GM18867 (cell line): ENCODE measurements around the gene PDLIM3.
"Not testable (repeated sequence)": the region's sequence is repeated elsewhere in the genome, so short reads cannot be mapped to it uniquely, and the experiment has no call there.

Experiments
- ATAC-seq: cut with Tn5 transposase; IDR thresholded peaks from one replicate; pipeline ENCODE4 v1.9.1; 2021; ENCODE audit warnings: mild to moderate bottlenecking, moderate library complexity; ENCODE audit not compliant: unreplicated experiment

PDLIM3 gene

DNA sequence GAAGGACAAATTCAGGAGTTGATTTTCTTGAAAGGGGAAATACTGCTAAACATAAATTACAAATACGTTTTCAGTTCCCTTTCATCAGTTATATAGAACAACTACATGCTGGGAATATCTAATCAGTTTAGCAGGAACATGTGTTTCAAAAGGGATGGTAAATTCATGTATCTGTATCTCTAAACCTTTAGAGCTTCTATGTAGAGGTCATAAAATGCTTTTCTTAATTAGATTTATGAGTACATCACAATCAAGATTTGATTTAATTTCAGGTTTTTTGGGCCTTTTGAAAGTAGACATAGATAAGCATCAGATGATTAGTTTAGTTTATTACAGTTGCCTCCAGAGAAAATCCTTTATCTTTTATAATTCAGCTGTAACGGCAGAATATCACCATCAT, 12.9 kb downstream of the PDLIM3 start:
- no peak for ATAC-seq

DNA sequence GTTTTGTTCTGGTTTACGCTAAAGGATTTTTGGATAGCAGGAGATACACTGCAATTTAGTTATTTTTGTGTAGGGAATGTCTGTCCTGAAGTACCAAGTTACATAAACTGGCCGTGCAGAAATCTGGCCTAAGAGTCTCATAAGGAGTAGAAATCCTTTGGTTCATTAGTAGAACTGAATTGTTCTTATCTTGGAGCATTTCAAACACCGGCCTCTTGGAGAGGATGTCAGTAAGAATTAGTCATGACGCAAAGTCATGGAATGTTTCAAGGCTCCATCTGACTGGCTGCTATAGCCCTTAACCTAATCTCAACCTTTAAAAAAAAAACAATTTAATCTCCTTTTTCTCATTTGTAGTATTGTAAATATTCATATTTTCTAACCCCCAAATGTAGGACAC, 15.2 kb downstream of the PDLIM3 start:
- ATAC-seq, result no peak

DNA sequence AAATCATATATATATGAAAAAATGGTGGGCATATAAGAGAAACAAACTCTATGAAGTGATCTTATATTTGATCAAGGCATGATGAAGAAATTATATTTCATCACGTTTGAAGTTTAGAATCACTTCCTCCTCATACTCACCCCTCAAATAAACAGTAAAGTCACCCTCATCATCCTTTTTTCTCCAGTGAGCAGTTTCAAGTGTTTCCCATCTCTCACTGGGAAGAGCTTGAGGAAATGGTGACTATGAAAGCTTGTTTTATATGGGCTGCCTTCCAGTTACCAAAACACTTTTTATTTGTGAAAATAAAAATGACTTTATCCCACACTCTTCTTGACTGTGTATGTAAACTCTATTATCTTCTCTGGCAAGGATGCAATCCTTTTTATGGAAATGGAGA, 16.8 kb downstream of the PDLIM3 start:
- no peak for ATAC-seq

DNA sequence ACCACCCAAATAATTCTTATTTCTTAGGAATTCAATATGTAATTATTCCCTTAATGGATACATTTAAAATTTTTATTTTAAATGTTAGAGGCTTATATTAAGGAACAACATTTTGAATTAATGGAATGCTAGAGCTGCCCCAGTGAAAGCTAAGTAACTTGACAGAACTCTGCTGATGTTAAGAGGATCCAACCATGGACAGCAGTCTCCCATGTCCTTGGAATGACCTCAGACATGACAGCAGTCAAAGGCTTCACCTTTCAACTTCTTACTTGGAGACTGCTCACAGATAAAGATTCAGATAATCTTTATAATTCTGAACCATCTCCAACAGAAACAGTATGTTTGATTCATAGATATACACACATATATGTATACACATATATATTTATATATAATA, 17.2 kb downstream of the PDLIM3 start:
- ATAC-seq, result no peak

DNA sequence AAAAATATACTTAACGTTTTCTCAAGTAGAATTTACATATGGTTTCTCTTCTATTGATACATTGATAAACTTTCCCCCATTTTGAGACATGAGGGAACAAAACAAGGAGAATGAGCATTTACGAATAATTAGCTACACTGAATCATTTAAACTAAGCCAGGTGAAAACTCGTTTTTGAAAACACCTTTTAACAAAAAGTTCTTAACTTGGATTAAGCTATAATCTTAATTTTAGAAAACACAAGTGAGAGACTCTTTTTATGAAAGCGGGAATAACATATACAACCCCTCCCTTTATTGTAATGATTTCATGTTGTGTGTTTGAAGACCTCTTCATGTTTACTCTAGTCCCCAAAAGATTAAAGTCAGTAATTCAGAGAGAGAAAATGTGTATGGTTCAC, 20.1 kb downstream of the PDLIM3 start:
- ATAC-seq, result no peak

DNA sequence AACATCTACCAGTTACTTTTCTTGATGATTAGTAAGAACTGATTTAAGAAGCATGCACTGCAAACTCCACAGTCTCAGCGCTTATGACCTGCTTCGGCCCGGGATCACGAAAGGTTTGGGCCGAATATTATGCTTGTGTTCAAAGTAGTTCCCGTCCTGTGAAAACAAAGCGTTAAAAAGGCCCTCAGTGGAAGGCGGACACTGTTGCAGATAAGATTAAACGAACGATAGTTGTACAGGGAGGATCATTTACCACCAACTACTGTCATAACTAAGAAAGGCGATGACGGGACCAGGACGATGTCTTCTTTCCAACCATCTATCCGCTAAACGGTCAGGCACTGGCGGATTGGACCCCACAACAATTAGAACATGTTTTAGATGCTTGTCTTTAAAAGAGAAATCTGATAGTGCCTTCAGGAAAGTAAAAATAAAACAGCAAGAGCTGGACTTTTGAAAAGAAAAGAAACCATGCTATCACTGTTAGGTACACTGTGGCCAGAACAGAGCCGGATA, 21.1 kb downstream of the PDLIM3 start:
- no peak for ATAC-seq

DNA sequence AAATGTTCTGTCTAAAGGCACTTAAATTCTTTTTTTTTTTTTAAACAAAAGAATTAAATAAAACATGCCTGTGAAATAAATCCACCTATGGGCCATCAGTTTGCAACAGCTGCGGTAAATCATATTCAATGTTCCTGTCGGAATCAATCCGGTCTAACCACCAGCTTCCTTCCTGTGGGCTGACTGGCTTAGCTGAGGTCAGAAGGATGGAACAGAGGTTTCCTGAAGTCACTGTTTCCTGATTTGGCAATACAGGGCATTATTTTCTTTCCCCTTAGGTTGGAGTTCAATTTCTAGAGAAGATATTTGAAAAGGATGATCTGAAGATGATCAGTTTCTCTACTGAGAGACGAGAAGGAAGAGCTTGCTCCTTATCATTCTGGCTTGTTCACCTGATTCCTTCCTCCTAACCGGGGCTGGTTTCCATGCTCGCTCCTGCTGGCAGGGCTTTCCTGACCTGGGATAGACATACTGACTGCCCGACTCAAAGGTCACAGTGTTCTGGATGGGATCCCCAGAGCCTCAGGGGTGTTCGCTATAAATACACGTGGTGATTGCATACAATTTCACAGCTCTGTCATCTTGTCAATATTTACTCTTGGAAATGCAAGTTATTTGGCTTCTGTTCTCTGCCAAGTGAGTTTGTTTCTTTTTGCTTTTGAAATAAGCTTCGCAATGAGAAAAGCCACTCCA, 21.7 kb downstream of the PDLIM3 start:
- no peak for ATAC-seq

DNA sequence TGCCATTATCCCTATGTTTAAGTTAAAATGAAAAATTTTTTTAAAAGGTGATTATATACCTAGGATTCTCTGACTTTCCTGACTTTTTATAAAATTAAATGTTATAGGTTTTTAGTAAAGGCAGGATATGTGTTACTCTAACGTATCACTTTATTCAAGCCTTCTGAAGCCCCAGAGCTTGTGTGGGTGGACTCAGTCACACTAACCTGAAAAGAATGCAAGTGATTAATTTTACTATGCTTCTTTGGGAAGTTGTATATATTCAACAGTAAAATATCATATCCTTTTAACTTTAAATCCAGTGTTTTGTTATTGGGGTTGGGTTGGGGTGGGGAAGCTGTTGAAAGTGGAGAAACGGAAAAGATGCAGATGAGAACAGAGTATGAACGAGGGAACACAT, 22.8 kb downstream of the PDLIM3 start:
- ATAC-seq, result no peak

DNA sequence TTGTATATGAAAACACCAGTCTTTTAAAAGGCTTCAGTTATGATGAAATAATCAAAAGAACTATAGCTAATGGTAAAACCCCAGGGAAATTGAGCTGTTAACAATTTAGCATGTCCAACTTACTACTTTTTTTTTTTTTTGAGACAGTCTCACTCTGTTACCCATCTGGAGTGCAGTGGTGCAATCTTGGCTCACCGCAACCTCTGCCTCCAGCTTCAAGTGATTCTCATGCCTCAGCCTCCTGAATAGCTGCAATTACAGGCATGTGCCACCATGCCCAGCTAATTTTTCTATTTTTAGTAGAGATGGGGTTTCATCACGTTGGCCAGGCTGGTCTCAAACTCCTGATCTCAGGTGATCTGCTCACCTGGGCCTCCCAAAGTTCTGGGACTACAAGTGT, 24.1 kb downstream of the PDLIM3 start:
- ATAC-seq, result not testable (repeated sequence)

DNA sequence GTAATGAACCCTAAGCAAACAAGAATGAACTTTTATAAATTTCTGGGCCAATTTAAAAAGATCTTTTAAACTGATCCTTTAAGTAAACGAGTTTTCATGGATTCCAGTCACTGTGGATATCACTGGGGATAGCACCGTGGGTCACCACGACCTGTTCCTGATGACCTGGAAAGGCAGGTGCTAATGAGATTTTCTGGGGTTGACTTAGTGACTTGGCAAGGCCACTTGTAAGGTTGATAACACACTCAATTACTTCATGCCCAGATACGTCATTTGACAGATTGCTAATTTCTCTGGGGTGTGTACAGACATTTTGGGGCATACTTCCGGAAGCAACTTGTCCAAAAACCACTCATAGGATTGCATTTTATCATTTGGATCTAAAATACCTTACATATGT, 24.5 kb downstream of the PDLIM3 start:
- ATAC-seq, result no peak

DNA sequence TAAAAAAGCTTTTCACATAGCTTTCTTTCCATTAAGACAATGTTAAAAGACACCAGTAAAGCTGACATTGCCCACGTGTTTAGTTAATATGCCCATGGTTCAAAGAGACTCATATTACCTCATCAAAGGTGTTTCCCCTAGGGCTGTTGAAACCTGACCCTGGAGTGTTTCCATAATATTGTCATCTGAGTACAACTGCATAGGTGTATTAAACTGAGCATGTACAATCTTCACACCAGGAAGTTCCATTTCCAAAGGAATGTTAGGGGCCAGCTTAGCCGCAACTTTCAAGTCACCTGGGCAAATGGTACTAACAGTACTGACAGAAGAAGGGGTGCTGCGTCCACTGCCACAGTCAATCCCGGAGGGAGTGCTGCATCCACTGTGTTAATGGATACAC, 27.1 kb downstream of the PDLIM3 start:
- ATAC-seq, result no peak

DNA sequence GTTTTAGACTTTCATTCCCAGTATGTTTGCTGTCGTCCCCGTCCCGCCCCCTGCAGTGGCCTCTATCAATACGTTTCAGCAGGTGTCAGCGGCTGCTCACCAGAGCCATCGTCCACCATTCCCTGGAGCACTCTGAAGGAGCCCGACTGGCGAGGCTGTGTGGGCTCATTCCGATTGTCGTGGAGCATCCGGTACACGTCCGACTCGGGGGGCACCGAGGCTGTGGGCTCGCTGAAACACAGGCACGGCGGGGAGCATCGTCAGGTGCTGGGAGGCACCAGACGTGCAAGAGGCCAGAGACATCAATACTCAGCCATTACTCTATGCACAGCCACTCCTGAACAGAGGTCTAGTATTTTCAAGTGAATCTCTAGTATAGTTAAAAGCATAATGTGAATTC, 28.9 kb downstream of the PDLIM3 start:
- ATAC-seq, result no peak

DNA sequence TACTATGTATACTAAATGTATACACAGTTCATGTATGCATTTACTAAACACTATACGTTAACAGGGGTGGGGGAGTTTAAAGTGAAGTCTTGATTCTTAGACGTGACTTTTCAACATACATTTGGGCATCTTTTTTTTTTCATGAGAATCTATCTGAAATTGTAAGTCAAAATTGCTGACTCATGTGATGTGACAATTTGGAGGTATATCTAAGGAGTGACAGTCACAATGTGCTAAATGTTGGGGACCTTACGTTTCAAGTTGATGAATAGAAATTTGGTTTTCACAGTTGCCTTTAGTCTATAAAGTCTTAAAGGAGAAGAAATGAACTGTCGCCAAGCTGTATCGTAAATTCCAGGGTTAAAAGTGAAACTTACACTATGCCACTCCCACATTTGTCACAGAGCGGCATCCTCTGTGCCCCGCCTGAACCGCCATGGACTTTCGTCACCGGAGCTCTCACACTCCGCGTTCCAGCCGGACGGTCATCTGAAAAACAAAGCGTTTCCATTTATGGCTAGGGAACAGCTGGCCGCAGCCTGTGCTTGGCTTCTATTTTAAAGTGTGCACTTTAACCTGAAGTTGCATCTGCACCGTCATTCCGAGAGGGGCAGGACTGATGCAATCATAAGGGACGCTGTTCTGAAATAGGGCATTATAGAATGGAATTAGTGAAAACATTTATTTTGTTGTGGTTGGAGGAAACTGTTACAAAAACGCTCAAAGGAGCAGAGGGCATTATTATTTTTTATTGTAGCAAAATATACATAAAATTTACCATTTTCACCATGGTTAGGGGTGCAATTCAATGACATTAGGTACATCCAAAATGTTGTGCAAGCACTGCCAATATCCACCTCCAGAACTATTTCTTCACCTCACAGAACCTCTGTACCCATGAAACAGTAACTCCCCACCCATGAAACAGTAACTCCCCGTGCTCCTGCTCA, 30.9 kb downstream of the PDLIM3 start:
- peak; percentile 90 for ATAC-seq

DNA sequence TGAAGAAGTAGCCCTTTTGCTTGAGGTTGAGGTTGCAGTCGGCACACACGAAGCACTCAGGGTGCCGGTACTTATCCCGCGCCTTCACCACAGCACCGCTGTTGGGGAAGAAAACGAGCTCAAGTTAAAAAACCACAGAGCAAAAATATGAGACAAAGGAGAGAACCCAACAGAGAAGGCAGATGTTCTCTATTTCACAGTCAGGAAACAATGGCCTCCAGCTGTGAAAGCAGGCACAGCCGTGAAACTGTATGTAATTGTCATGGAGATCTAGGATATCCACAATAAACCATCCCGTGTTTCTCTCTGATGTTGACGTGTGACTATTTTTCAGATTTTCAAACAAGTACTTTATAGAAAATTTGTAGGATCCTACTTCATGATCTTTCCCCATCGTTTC, 32.9 kb downstream of the PDLIM3 start:
- ATAC-seq, result no peak

DNA sequence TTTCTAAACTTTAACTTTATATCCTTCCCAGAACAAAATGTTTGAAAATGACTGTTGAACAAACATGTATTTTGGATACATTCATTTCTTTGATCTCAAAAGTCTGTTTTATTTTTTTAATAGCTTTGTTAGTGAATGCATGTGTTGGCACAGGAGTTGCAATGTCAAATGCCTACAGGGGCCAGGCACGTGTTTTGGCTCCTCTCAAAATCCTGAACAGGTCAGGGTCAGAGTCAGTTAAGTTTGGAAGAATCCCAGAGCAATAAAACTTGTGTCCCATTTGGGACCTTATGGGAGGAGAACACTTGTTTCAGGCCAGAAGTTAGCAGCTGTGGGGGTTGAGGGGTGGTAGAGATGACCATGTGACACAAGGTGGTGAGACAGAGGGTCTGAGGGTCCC, 34.7 kb downstream of the PDLIM3 start:
- ATAC-seq, result no peak

DNA sequence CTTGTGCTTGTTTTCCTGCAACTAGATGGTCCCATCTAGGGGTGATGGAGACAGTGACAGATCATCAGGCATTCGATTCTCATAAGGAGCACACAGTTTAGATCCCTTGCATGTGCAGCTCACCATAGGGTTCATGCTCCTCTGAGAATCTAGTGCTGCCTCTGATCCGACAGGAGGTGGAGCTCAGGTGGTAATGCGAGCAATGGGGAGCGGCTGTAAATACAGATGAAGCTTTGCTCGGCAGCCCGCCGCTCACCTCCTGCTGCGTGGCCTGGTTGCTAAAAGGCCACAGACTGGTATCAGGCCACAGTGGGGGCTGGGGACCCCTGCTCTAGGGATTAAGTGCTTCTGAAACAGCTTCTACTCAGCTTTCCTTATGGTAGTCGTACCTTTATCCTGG, 35.3 kb downstream of the PDLIM3 start:
- no peak for ATAC-seq

DNA sequence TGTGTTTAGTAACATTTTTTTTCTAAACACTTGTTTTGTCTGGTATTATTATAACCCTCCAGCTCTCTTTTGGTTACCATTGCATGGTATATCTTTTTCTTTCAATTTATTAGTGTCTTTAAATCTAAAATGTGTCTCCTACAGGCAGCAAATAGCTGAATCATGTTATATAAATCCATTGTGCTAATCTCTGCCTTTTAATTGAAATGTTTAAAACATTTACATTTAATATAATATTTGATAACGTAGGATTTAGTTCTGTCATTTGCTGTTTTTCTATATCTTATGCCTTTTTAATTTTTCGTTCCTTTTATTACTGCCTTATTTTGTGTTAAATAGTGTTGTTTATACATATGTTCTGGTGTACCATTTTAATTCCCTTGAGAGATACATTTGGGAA, 46.7 kb downstream of the PDLIM3 start:
- ATAC-seq, result no peak

DNA sequence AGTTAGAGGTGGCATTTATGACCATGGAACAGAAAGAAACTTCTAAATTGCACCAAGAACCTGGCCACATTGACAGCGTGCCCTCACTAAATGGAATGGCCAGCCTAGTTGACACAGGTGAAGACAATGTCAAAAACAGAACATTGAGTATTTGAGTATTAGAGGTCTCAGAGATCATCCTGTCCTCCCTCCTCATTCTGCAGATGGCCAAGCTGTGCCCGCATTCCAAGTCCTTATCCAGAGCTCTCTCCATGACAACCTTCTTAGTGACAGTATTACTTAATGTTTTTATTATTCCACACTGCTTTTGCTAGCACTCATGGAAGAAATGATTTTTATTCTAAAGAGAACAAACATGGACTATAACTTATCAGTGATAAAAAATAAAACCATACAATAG, 53.9 kb downstream of the PDLIM3 start:
- no peak for ATAC-seq

DNA sequence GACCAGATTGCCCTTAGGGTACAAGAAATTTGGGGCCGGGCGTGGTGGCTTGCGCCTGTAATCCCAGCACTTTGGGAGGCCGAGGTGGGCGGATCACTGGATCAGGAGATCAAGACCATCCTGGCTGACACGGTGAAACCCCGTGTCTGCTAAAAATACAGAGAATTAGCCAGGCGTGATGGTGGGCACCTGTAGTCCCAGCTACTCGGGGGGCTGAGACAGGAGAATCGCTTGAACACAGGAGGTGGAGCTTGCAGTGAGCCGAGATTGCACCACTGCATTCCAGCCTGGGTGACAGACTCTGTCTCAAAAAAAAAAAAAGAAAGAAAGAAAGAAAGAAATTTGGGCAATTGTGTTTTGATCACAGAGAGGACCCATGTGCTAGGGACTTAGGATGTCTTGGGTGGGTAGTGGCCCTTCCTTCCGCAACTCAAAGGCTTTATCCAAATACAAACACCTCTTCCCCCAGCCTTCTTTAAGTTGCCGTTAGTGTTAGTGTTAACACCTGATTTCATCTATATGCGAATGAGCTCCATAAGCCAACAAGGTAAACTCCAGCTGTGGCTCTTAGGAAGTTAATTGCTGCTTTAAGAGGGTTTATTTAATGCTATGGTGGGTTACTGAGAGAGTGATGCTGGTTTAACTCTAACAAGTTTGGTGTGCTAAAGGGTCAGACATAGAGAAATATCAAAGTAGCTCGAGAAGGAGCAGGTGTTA, 55.1 kb downstream of the PDLIM3 start:
- peak; percentile 22 for ATAC-seq

DNA sequence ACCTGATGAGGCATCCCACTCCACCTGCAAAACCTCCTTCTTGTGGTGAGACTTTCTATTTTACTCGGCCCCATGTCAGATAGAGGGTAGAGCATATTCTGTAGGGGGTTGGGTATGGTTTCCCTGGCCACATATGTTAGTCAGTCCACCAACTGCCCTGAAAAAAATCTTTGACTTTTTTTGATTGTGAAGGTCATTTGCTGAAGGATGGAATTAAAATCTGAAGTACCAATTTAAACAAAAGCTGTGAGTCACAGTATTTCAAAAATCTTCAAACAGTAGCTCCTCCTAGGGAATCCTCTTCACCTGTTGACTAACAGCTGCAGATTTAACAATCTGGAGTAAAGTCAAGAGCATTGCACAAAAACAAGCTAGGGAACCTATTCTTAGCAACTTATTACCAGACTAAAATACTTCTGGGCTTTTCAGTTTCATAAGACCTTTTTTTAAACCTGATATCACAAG, 55.8 kb downstream of the PDLIM3 start:
- ATAC-seq, result peak; percentile 93

DNA sequence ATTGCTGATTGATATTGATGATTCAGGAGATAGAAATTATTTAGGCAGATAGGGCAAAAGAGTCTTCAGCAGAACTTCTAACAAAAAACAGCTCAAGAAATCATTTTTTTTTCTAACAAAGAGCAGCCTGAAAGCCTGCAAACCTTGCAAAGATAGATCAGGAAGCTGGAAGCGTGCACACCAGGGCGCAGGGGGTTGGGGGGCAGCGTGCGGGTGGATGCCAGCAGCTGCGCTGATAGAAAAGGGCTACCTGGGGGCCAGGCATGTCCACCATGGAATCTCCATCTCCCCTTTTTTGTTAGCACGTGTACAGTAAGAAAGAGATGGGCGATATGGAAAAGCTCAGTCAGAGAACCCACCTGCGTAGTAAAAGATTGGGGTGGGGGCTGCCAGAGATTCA, 62.1 kb downstream of the PDLIM3 start:
- ATAC-seq, result no peak
